GM21786 (cell line): ENCODE data around the gene KLF5.
"Not testable (repeated sequence)": the region's sequence is repeated elsewhere in the genome, so short reads cannot be mapped to it uniquely, and the experiment has no call there.

Experiments
- ATAC-seq: cut with Tn5 transposase; IDR thresholded peaks from one replicate; pipeline ENCODE4 v1.9.1; 2021; ENCODE audit not compliant: unreplicated experiment

KLF5 gene

DNA sequence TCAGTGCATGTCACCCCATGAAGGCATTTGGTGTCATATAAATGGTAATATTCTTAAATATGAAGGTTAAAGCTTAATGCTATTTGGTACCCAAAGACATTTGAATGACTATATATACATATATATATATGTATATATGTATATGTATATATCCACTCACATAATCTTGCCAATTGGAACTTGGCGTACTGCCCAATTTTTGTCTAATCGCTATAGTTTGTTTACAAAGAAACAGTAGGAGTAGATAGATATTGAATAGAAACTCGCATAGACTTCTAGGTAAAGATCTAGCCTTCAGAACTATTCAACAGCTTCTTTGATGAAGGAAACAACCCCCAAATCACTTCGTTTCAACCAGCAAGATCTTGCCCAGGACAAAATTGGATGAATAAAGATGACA lies 24.1 kb downstream of the KLF5 start:
- no peak for ATAC-seq

DNA sequence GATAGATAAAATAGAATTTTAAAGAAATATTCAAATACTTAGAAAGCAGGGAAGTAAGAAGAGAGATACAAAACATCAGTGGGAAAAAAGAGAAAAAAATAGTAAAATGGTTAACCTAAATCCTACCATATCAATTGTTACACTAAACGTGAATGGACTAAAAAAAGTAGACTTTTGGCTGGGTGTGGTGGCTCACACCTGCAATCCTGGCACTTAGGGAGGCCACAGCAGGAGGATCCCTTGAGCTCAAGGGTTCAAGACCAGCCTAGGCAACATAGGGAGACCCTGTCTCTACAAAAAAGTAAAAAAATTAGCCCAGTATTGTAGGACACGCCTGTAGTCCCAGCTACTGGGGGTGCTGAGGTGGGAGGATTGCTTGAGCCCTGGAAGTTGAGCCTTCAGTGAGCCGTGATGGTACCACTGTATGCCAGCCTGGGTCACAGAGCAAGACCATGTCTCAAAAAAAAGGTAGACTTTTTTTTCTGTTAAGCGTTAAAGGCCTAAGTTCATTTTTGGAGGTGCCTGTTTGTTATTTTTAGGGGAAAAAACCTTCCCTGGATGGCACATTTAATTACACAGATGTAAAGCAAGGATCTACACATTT lies 29.6 kb downstream of the KLF5 start:
- ATAC-seq = no peak

DNA sequence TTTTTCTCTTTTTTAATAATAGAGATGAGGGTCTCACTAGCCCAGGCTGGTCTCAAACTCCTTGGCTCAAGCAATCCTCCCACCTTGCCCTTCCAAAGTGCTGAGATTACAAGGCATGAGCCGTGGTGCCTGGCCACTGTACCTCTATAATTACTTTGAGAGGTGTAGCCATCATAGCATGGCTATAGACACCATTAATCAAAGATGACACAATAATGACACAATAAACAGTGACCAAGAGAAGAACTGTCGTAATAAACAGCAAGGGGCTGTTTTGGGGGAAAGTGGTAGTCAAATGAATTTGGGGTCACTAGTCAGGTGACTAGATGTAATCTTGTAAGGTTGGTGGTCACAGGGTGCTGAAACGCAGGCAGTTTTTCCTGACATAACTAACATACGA lies 30.4 kb downstream of the KLF5 start:
- ATAC-seq = no peak

DNA sequence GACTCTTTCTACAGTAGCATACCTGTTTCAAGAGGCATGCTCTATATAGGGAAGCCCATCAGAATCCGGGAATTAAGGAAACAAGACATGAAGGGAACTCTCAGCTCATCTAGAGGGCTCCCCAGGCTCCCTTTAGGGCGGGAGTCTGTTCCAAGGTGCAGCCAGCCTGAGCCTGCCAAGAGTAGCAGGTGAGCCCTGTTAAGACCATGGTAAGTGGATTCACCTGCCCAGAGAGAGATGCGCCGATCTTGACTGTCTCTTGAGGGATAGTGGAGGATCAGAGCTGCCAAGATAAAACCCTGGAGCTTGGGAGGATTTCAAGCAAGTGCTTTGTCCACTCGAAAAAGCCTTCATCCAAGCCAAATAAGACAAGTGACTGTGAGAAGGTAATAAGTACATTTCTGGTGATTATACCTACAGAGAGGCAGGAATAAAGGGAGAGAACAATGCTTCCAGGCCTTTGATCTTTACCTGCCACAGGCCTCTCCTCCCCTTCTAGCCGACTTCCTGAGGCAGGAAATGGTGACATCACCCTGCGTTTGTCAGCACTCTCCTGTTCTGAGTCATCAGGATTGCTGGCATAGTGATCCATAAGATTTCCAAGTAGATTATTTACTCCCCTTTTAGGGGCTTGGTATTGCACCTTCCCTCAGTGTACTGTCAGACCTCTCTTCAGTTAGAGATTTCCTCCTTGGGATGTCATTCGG lies 31.5 kb downstream of the KLF5 start:
- ATAC-seq = no peak

DNA sequence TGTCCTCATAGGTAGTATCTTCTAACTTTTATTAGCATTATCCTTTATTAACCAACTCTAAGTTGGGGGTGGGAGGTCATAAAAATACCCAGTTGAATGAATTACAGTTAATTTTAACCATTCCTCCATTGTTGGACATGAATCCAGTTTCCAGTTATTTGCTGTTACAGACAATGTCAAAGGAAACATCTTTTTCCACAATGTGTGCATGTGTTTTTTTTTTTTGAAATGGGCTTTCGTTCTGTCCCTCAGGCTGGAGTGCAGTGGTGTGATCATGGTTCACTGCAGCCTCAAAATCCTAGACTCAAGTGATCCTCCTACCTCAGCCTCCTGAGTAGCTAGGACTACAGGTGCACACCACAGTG lies 32.0 kb downstream of the KLF5 start:
- ATAC-seq = no peak

DNA sequence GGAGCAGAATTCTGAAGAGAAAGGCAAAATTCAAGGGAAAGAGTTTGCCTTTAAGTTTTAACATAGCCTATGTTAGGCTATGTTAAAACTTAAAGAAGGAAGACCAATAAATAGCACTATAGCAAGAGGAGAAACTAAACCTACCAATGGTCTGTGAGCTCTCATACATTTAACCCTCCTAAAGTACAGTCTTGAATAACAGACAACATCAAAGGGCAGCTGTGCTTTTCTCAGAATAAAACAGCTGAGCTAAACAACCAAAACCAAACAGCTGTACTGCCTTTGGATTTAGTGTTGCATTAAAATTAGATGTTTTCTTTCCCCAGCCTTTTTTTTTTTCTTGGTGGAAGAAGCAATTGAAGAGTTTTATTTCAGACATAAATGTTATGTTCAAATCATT lies 34.0 kb downstream of the KLF5 start:
- ATAC-seq = no peak

DNA sequence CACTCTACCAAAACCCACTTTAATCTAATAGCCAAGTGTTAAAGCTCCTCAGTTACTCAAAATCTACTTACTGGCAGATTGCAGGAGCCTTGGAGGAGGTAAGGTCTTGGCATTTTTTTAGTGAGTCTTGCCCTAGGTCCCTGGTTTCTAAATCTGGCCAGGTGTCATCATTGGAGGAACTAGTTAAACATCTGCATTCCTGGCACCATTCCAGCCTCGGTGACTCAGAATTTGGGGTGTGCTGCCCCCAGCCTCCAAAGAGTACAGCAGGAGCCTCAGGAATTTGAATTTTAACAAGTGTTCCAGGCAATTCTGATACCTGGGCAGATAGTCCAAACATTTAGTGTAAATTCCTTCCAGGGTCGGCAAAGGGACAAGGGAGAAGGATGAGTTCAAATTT lies 37.4 kb downstream of the KLF5 start:
- ATAC-seq = no peak

DNA sequence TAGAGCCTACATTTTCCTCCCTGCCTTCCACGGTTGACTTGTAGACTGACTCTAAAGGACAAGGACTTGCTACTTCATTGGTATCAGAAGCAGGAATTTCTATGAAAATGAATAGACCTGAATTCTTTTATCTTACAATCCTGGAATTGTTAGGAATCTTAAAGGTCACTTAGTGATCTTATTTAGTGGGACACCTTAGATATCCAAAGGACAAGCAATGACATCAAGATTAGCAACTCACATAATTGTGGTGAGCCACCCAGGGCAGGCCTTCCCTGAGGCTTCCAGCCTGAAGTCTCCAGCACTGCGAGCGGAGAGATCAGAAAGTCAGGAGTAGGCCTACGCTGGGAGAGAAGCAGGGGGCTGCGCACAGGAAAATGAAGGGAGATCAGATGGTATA lies 37.8 kb downstream of the KLF5 start:
- no peak for ATAC-seq

DNA sequence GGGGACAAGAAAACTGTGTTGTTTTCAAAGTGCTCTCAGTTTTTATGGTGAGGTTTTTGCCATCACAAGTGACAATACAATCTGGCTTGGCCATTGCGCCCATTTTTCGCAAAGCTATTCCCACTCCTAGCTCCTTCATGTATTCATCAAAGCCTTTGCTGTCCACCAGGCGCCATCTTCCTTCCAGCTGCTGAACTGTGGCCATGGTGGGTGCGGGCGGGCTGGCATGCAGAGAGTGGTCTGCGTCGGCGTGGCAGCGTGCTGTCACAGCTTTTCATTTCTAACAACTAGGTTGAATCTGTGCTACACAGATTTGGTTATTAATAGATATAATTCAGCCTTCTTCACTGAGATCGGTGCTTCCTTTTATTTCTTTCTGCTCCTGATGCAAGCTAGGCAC lies 42.0 kb downstream of the KLF5 start:
- not testable (repeated sequence) for ATAC-seq

DNA sequence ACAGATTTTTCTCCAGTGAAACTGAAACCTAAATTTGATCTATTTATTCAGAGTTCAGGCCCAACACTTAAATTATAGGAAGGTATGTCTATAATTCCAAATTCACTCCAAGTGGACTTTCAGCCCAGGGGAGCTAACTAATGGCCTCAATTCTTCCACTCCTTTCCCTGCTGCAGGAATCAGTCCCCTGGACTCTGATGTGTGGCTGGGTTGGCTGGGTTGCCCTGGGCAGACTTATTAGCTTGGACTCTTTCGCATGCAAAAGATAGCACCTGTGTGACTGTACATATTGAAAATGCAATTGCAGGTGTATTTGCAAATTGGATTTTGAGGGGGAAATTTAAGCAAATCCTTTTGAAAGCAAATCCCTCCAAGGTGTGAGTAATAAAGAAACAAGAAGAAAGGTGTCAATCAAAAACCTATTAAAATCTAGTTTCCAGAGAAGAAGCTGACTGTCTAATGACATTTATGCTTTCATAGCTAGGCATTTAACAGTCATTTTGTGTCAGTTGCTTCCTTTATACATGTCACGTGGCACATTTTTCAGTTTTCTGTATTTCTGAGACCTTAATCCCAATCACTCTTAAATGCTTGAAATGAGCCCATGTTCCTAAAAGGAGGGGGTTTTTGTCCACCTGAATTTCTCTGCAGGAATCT lies 42.7 kb downstream of the KLF5 start:
- no peak for ATAC-seq

DNA sequence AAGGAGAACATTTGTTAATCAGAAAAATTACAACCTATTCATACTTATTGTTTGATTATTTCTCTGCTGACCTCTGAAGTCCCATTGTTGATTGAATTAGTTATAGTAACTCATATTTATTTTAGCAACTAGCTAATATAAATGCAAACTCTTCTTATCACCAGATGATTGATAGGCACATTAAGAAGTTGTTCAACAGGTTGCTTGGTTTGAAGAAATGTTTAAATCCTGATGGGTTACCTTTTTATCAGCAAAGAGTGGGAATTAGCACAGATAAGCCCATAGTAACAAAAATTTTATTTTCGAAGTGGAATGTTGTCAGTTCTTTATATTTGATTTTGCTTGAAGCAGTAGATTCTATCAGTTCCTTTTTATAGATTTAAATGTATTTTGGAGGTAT lies 44.4 kb downstream of the KLF5 start:
- ATAC-seq = no peak

DNA sequence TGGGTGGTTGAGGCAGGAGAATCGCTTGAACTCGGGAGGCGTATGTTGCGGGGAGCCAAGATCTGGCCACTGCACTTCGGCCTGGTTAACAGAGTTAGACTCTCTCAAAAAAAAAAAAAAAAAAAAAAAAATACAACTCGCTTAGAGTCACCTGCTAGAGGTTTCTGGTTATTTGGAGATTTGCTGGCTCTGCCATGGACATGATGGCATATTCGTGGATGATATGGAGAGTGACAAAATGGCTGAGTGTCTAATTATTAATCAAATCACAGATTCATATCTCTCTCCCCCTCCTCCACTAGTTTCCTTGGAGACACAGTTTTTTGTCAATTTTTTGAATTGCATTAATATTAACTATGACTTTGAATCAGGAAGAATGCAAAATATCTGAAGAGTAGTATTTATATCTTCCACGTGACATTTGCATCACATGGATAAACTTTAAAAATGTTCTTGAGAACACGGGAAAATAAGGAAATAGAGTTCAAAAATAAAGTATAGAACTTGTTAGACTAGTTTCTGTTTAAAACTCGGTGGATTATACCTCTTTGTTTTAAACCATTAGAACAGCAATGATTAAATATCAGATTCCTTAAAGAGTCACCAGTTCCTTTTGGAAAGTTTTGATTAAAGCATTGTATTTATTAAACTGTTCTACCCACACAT lies 47.8 kb downstream of the KLF5 start:
- ATAC-seq = no peak

DNA sequence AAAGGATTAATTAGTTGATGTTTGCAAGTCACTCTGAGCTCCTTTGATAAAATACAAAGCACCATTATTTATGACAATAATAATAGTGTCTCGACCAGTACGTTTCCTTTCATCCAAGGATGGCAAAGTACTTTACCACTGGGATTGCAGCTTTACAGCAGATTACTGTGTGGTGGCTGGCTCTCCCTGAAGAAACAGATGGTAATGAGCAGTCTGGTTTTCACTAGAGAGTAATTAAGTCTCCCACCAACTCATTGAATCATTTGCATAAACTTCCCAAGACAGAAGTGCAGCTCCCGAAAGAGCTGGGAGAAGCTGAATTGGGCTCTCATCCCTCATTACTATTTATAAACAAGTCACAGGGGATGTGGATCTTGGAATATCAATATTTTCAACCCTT lies 48.7 kb downstream of the KLF5 start:
- ATAC-seq = no peak

DNA sequence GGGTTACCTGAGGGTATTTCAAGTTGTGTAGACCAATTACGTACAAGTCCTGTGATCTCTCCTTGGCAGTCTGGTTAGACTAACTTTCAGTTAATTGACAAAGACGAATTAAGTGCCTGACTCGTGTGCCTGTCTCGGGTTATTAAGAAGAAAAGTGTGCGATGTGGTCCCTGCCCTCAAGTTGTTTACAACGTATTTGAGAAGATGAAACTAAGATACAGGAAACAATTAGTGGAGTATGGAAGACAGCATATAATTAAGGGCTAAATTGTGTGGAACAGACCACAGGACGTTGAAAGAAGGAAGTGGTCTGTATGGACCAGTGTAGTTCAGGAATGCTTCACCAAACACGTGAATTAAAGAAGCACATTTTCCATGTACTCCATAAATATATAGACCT lies 49.2 kb downstream of the KLF5 start:
- ATAC-seq = no peak

DNA sequence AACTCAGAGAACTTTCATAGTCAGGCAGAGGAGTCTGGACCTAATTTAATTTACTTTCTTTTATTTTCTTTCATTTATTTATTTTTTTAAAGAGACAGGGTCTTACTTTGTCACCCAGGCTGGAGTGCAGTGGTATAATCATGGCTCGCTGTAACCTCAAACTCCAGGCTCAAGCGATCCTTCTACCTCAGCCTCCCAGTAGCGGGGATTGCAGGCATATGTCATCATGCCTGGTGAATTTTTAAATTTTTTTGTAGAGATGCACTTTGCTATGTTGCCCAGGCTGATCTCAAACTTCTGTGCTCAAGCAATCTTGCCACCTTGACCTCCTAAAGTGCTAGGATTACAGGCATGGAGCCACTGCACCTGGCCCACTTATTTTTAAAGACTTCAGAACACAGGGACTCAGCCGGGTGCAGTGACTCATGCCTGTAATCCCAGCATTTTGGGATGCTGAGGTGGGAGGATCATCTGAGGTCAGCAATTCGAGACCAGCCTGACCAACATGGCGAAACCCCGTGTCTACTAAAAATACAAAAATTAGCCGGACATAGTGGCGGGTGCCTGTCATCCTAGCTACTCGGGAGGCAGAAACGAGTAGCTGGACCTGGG lies 50.6 kb downstream of the KLF5 start:
- no peak for ATAC-seq

DNA sequence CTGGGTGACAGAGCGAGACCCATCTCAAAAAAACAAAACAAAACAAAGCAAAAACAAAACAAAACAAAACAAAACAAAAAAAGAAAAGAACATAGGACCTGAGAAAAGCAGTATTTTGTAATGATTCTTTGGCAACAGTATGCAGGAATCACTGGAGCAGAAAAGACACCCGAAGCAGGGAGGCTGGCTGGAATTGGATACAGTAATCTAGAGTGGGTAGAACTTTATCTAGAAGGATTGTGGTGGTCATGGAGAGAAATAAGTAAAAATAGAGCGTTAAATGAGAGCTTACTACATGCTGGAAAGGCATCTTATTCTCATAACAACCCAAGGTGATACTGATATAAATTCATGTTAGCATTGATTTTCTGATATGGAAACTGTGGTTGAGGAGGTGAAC lies 51.2 kb downstream of the KLF5 start:
- ATAC-seq = no peak

DNA sequence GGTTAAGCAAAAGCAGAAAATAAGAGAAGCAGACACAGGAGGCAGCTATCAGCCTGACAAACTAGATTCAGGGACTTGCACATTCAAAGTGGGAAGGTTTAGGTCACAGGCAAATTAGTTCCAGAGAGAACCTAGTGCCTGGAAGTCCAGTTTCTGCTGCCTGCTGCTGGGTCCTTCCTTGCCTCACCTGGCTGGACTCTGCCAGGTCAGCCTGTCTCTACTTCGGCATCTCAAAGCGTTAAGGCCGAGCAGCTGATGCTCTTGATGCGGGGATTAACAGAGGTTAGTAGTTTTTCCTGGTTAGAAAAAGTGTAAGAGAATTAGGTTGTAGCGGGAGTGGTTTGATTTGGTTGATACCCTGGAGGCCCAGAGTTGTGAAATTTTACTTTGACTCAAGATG lies 52.0 kb downstream of the KLF5 start:
- no peak for ATAC-seq

DNA sequence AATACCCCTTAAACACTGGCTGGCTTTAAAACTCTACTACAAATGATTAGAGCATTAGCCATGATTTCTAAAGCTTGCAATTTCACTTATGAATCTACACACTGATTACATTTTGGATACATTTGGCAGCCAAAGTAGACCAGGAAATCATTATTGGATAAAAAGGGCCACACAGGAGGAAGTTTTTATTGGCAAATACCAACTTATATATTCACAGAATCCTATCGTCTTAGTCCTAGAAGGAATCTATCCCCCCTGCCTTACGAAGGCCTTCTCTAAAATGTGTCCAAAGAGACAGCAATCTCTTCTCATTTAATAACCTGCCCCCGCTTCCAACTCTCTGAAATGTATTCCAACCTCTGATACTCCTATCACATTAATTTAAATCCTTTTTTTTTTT lies 52.5 kb downstream of the KLF5 start:
- ATAC-seq = no peak

DNA sequence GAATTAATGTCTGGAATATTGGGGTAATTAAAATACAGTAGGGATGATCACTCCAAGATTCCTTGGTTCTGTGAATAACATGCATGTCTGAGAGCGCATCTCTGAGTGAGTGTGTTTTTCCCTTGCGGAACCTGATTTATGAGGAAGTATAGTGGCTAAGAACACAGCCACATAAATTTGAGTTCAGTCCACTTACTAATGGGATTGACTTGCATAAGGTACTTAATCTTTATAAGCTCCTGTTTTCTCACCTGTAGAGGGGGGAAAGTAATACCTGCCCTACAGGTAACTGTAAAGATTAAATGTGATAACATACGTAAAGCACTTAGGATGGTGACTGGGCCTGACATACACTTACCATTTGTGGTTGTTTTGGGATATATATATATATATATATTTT lies 60.8 kb downstream of the KLF5 start:
- ATAC-seq = no peak
